ENCODE data around the gene KRTAP10-4.

DNA sequence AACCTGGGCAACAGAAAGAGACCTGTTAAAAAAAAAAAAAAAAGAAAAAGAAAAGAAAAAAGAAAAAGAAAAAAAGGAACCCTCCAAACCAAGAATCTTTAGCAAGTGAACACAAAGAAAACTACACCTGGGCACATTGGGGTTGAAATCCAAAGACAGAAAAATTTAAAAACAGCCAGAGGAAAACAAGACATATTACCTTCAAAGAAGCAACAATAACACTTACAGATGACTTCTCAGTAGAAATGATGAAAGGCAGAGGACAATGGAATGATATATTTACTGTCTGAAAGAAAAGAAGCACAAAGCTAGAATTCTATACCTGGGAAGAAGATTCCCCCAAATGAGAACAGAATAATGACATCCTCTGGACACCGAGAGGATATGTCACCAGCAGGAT, 30.8 kb upstream of the KRTAP10-4 start:
- TF ChIP-seq CTCF (IDR thresholded peaks at IDR 0.05) (no peak), POLR2A (IDR thresholded peaks at IDR 0.05) (no peak)
